ENCODE data around the gene NSMCE1.
"Not testable (repeated sequence)": the region's sequence is repeated elsewhere in the genome, so short reads cannot be mapped to it uniquely, and the experiment has no call there.

NSMCE1 gene

GRCh38 chr16:27270349-27270748 is 1.8 kb upstream of the NSMCE1 start:
- no peak for TF ChIP-seq CTCF (IDR thresholded peaks at IDR 0.05)
- peaks cover 7% of the 10 kb centered on the region for H3K27me3 Mint-ChIP-seq (ENCODE audit: low read depth, poor library complexity)

GRCh38 chr16:27269300-27270150 is 953 bp upstream of the NSMCE1 start:
- DNase-seq: no peak
- H3K4me3 Mint-ChIP-seq: peak overlapping the region; percentile 85
- peaks cover 7% of the 10 kb centered on the region for H3K27me3 Mint-ChIP-seq (ENCODE audit: low read depth, poor library complexity)
- H3K9me3 Mint-ChIP-seq: peaks cover 11% of the 10 kb centered on the region
- peaks cover 4% of the 10 kb centered on the region for H3K36me3 Mint-ChIP-seq (ENCODE audit: low read depth)
- no peak for TF ChIP-seq CTCF (IDR thresholded peaks at IDR 0.05)
- H3K27ac Mint-ChIP-seq: no peak overlapping the region
- peaks cover 4% of the 10 kb centered on the region for H3K4me1 Mint-ChIP-seq

More at GRCh38 chr16:27270349-27270748, 1.8 kb upstream of the NSMCE1 start:
- Mint-ChIP-seq H3K9me3 (peaks cover 11% of the 10 kb centered on the region), H3K27ac (no peak overlapping the region), H3K4me1 (peaks cover 4% of the 10 kb centered on the region), H3K4me3 (no peak overlapping the region), H3K36me3 (ENCODE audit: low read depth) (peaks cover 4% of the 10 kb centered on the region)
- no peak for DNase-seq

- TF ChIP-seq CTCF (IDR thresholded peaks at IDR 0.05): no peak
- Mint-ChIP-seq H3K4me1 (peaks cover 6% of the 10 kb centered on the region), H3K27me3 (ENCODE audit: low read depth, poor library complexity) (peaks cover 11% of the 10 kb centered on the region), H3K27ac (no peak overlapping the region), H3K36me3 (ENCODE audit: low read depth) (peaks cover 2% of the 10 kb centered on the region), H3K4me3 (no peak overlapping the region), H3K9me3 (peaks cover 9% of the 10 kb centered on the region)
- no peak for DNase-seq
Measured at GRCh38 chr16:27267037-27267677, 1.4 kb downstream of the NSMCE1 start.

- Mint-ChIP-seq H3K9me3 (peaks cover 7% of the 10 kb centered on the region), H3K27ac (no peak overlapping the region), H3K36me3 (ENCODE audit: low read depth) (no peaks in the 10 kb centered on the region), H3K4me3 (no peak overlapping the region), H3K27me3 (ENCODE audit: low read depth, poor library complexity) (peaks cover 11% of the 10 kb centered on the region), H3K4me1 (peaks cover 8% of the 10 kb centered on the region)
- DNase-seq: no peak
- TF ChIP-seq CTCF (IDR thresholded peaks at IDR 0.05): no peak
Measured at GRCh38 chr16:27265982-27266381, 2.6 kb downstream of the NSMCE1 start.

- peaks cover 8% of the 10 kb centered on the region for H3K4me1 Mint-ChIP-seq
- H3K27ac Mint-ChIP-seq: no peak overlapping the region
- H3K4me3 Mint-ChIP-seq: no peak overlapping the region
- H3K9me3 Mint-ChIP-seq: peaks cover 4% of the 10 kb centered on the region
- no peak for DNase-seq
- no peaks in the 10 kb centered on the region for H3K36me3 Mint-ChIP-seq (ENCODE audit: low read depth)
- TF ChIP-seq CTCF (IDR thresholded peaks at IDR 0.05): no peak
- H3K27me3 Mint-ChIP-seq (ENCODE audit: low read depth, poor library complexity): peaks cover 11% of the 10 kb centered on the region
Measured at GRCh38 chr16:27264151-27264550, 4.4 kb downstream of the NSMCE1 start.

- H3K27me3 Mint-ChIP-seq (ENCODE audit: low read depth, poor library complexity); DNase-seq; H3K36me3 Mint-ChIP-seq (ENCODE audit: low read depth); H3K4me3 Mint-ChIP-seq; H3K27ac Mint-ChIP-seq; H3K4me1 Mint-ChIP-seq; H3K9me3 Mint-ChIP-seq: not testable (repeated sequence)
Measured at GRCh38 chr16:27262904-27263423, 5.6 kb downstream of the NSMCE1 start.

All from nephron progenitor cell (in vitro differentiated cells).